ENCODE results near the gene CDH13.

Gene CDH13

GRCh38 chr16:82788919-82789318, 162.2 kb downstream of the CDH13 start:
- H3K4me3 ChIP-seq (replicated peaks; ENCODE audit: insufficient read depth, low read length) = no peak overlapping the region
- TF ChIP-seq SPI1 (IDR thresholded peaks at IDR 0.05; ENCODE audit: borderline replicate concordance, low read depth) = no peak
- TF ChIP-seq CTCF (IDR thresholded peaks at IDR 0.05; ENCODE audit: insufficient read depth, low read length) = no peak
- TF ChIP-seq, protein P1, sequence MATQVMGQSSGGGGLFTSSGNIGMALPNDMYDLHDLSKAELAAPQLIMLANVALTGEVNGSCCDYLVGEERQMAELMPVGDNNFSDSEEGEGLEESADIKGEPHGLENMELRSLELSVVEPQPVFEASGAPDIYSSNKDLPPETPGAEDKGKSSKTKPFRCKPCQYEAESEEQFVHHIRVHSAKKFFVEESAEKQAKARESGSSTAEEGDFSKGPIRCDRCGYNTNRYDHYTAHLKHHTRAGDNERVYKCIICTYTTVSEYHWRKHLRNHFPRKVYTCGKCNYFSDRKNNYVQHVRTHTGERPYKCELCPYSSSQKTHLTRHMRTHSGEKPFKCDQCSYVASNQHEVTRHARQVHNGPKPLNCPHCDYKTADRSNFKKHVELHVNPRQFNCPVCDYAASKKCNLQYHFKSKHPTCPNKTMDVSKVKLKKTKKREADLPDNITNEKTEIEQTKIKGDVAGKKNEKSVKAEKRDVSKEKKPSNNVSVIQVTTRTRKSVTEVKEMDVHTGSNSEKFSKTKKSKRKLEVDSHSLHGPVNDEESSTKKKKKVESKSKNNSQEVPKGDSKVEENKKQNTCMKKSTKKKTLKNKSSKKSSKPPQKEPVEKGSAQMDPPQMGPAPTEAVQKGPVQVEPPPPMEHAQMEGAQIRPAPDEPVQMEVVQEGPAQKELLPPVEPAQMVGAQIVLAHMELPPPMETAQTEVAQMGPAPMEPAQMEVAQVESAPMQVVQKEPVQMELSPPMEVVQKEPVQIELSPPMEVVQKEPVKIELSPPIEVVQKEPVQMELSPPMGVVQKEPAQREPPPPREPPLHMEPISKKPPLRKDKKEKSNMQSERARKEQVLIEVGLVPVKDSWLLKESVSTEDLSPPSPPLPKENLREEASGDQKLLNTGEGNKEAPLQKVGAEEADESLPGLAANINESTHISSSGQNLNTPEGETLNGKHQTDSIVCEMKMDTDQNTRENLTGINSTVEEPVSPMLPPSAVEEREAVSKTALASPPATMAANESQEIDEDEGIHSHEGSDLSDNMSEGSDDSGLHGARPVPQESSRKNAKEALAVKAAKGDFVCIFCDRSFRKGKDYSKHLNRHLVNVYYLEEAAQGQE (IDR thresholded peaks at IDR 0.05; ENCODE audit: insufficient replicate concordance, low read depth) = no peak
- no peak for TF ChIP-seq POLR2AphosphoS5 (IDR thresholded peaks at IDR 0.05; ENCODE audit: low read depth)
- no peak overlapping the region for H3K27ac ChIP-seq (replicated peaks)
- no peak for DNase-seq (ENCODE audit: low read depth in 1 of 2, low spot score in 1 of 2)
- H3K27me3 ChIP-seq (ENCODE audit: insufficient read depth, poor library complexity, severe bottlenecking) = no peaks in the 10 kb centered on the region

DNA sequence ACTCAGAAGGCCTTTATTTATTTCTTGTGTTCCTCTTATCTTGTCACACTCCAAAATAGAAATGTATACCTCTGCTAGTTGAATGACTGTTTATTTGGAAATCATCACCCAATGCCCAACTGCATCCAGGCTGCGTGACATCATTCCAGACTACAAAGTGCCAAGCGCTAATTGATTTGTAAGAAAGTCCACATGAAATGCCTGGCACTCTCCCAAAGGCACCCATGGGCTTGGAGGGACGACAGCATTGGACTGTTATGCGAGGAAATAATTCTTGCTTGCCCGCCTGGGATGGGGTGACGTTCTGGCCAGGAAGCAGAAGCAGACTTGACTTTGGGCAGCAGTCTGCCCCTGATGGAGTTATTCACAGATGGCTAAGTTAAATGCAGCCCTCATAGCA, 165.9 kb downstream of the CDH13 start:
- Histone ChIP-seq H3K27ac (replicated peaks) (no peak overlapping the region), H3K27me3 (ENCODE audit: insufficient read depth, poor library complexity, severe bottlenecking) (no peaks in the 10 kb centered on the region), H3K4me3 (replicated peaks; ENCODE audit: insufficient read depth, low read length) (no peak overlapping the region)
- no peak for TF ChIP-seq POLR2AphosphoS5 (IDR thresholded peaks at IDR 0.05; ENCODE audit: low read depth)
- TF ChIP-seq, protein P1 (IDR thresholded peaks at IDR 0.05; ENCODE audit: insufficient replicate concordance, low read depth) = no peak
- no peak for TF ChIP-seq GABPA (IDR thresholded peaks at IDR 0.05; ENCODE audit: low read depth)
- no peak for TF ChIP-seq CTCF (IDR thresholded peaks at IDR 0.05; ENCODE audit: insufficient read depth, low read length)
- TF ChIP-seq SPI1 (IDR thresholded peaks at IDR 0.05; ENCODE audit: borderline replicate concordance, low read depth) = no peak
- DNase-seq (ENCODE audit: low read depth in 1 of 2, low spot score in 1 of 2) = no peak

DNA sequence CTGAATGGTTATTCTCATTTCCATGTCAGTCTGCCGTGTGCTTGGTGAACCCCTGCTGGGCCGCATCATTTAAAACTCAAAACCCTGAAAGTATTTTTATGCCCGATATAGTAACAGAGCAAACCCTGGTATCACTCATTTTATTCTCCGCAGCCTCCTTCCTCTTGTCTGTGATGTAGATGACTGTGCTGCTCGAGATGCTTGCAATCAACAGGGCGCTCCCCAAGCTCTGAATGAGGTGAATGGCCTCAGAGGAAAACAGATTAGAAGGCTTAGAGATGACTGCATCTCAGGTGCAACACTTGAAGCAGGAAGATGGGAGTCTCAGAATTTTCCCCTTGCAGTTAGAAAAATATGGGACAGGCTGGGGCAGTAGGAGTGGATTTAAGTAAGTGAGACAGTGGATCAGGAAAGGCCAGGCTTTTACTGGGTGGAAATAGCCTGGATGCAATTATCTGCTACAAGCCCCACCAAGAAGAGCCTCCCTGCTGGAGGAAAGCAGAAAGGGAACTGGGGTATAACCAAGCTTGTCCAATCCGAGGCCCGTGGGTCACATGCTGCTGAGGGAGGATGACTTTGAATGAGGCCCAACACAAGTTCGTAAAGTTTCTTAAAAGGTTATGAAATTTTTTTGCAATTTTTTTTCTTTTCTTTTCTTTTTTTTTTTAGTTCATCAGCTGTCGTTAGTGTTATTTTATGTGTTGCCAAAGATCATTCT, 166.9 kb downstream of the CDH13 start:
- no peak for TF ChIP-seq CTCF (IDR thresholded peaks at IDR 0.05; ENCODE audit: insufficient read depth, low read length)

GRCh38 chr16:82796047-82796446, 169.3 kb downstream of the CDH13 start:
- DNase-seq (ENCODE audit: low read depth in 1 of 2, low spot score in 1 of 2) = no peak
- no peak overlapping the region for H3K27ac ChIP-seq (replicated peaks)
- no peaks in the 10 kb centered on the region for H3K27me3 ChIP-seq (ENCODE audit: insufficient read depth, poor library complexity, severe bottlenecking)
- no peak overlapping the region for H3K4me3 ChIP-seq (replicated peaks; ENCODE audit: insufficient read depth, low read length)
- TF ChIP-seq GABPA (IDR thresholded peaks at IDR 0.05; ENCODE audit: low read depth) = no peak
- TF ChIP-seq POLR2AphosphoS5 (IDR thresholded peaks at IDR 0.05; ENCODE audit: low read depth) = no peak
- no peak for TF ChIP-seq SPI1 (IDR thresholded peaks at IDR 0.05; ENCODE audit: borderline replicate concordance, low read depth)
- no peak for TF ChIP-seq CTCF (IDR thresholded peaks at IDR 0.05; ENCODE audit: insufficient read depth, low read length)
- TF ChIP-seq, protein P1 (IDR thresholded peaks at IDR 0.05; ENCODE audit: insufficient replicate concordance, low read depth) = no peak

More for the DNA sequence above, 166.9 kb downstream of the CDH13 start:
- no peak for DNase-seq (ENCODE audit: low read depth in 1 of 2, low spot score in 1 of 2)
- no peak overlapping the region for H3K4me3 ChIP-seq (replicated peaks; ENCODE audit: insufficient read depth, low read length)
- H3K27ac ChIP-seq (replicated peaks) = no peak overlapping the region
- H3K27me3 ChIP-seq (ENCODE audit: insufficient read depth, poor library complexity, severe bottlenecking) = no peaks in the 10 kb centered on the region
